ENCODE measurements around the gene WDR73.
"Not testable (repeated sequence)": the region's sequence is repeated elsewhere in the genome, so short reads cannot be mapped to it uniquely, and the experiment has no call there.

WDR73 gene

DNA sequence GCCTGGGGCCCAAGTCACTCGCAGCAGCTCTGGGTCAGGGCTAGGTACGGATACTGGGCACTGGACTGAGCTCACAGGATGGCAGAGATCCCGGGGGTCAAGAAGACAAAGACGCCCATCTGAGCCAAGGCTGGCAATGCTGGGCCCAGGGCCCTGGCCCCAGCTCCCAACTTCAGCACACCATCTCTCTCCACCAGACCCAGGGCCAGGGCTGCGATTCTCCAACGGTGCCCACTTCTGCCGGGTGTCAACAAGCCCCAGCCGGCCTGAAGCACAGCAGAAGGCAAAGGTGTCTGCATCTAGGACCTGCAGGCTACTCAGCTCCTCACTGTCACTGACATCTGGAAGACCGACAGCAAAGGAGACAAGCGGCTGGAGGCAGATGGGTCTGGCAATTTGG, 8.6 kb downstream of the WDR73 start:
- in situ Hi-C loops (cut with HindIII; ENCODE audit: low pct_ligation_motif_present, low sequenced_read_pairs), result no loop called here
- TF ChIP-seq, protein P1, sequence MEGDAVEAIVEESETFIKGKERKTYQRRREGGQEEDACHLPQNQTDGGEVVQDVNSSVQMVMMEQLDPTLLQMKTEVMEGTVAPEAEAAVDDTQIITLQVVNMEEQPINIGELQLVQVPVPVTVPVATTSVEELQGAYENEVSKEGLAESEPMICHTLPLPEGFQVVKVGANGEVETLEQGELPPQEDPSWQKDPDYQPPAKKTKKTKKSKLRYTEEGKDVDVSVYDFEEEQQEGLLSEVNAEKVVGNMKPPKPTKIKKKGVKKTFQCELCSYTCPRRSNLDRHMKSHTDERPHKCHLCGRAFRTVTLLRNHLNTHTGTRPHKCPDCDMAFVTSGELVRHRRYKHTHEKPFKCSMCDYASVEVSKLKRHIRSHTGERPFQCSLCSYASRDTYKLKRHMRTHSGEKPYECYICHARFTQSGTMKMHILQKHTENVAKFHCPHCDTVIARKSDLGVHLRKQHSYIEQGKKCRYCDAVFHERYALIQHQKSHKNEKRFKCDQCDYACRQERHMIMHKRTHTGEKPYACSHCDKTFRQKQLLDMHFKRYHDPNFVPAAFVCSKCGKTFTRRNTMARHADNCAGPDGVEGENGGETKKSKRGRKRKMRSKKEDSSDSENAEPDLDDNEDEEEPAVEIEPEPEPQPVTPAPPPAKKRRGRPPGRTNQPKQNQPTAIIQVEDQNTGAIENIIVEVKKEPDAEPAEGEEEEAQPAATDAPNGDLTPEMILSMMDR (IDR thresholded peaks at IDR 0.05; ENCODE audit: low read depth, low read length, missing control alignments), result no peak
- Histone ChIP-seq H3K4me3 (ENCODE audit: low read depth, low read length) (no peak overlapping the region), H3K36me3 (replicated peaks) (peaks cover 68% of the 10 kb centered on the region), H3K27ac (no peak overlapping the region), H3K27me3 (replicated peaks) (no peaks in the 10 kb centered on the region)
- DNase-seq, result no peak

DNA sequence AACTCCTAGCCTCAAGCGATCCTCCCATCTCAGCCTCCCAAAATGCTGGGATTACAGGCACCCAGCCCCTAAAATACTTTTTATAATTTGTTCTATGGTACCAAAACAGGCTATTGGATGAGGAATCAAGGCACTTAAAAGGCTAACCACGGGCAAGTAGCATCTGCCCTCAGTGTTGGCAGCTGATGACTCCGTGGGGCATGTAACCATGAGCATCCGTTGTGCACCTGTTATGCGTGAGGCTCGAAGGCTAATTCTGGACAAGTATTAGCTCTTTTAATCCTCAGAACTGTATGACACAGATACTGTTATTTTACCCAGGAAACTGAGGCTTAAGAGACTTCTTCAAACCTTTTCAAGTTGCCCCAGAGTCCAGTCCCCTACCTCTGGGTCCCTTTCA, 10.2 kb downstream of the WDR73 start:
- no peak overlapping the region for H3K4me3 ChIP-seq (ENCODE audit: low read depth, low read length)
- H3K27me3 ChIP-seq (replicated peaks), result no peaks in the 10 kb centered on the region
- TF ChIP-seq, protein P1 (IDR thresholded peaks at IDR 0.05; ENCODE audit: low read depth, low read length, missing control alignments), result no peak
- H3K27ac ChIP-seq, result no peak overlapping the region
- DNase-seq, result no peak
- peaks cover 73% of the 10 kb centered on the region for H3K36me3 ChIP-seq (replicated peaks)
- in situ Hi-C loops (cut with HindIII; ENCODE audit: low pct_ligation_motif_present, low sequenced_read_pairs), result no loop called here

DNA sequence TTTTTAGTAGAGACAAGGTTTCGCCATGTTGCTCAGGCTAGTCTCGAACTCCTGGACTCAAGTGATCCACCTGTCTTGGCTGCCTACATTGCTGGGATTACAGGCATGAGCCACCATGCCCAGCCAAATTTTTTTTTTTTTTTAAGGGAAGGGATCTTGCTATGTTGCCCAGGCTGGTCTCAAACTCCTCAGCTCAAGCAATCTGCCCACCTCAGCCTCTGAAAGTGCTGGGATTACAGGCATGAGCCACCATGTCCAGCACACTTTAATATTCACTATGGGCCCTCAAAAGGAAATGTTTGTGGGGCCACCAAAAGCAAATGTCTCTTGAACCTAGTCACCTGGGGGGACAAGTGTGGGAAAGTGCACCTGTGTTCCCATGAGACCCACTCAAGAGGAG, 11.4 kb downstream of the WDR73 start:
- H3K27me3 ChIP-seq (replicated peaks); H3K27ac ChIP-seq; DNase-seq; H3K4me3 ChIP-seq (ENCODE audit: low read depth, low read length); in situ Hi-C loops (cut with HindIII; ENCODE audit: low pct_ligation_motif_present, low sequenced_read_pairs): not testable (repeated sequence)
- H3K36me3 ChIP-seq (replicated peaks), result peaks cover 69% of the 10 kb centered on the region

DNA sequence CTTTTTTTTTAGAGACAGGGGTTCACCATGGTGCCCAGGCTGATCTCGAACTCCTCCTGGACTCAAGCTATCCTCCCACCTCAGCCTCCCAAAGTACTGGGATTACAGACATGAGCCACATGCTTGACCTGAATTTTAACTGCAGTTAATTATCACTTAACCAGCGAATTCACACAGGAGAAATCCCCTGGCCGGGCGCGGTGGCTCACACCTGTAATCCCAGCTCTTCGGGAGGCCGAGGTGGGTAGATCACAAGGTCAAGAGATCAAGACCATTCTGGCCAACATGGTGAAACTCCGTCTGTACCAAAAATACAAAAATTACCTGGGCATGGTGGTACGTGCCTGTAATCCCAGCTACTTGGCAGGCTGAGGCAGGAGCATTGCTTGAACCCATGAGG, 12.2 kb downstream of the WDR73 start:
- H3K27me3 ChIP-seq (replicated peaks); H3K27ac ChIP-seq; H3K4me3 ChIP-seq (ENCODE audit: low read depth, low read length); DNase-seq; in situ Hi-C loops (cut with HindIII; ENCODE audit: low pct_ligation_motif_present, low sequenced_read_pairs): not testable (repeated sequence)
- H3K36me3 ChIP-seq (replicated peaks), result peaks cover 64% of the 10 kb centered on the region

DNA sequence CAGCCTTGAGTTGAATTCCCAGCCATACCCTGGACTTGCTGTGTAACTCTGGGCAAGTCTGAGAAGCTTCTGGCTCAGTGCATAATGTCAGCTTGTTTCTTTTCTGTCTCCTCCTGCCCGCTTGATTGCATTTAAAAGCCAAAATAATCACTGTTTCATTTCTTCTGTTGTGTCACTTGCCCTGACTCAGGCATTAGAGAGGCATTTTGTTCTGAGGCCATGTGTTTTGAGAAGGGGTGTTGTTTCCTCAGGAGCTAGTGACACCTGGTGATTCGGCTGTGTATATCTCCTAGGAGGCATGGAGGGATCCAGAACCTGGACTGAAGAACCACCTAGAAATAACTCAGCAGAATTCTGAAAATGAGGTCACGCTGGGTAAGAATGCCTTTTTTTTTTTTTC, 16.0 kb downstream of the WDR73 start:
- TF ChIP-seq, protein P1 (IDR thresholded peaks at IDR 0.05; ENCODE audit: low read depth, low read length, missing control alignments), result peak; percentile 28
- H3K27ac ChIP-seq, result no peak overlapping the region
- peaks cover 36% of the 10 kb centered on the region for H3K36me3 ChIP-seq (replicated peaks)
- in situ Hi-C loops (cut with HindIII; ENCODE audit: low pct_ligation_motif_present, low sequenced_read_pairs), result no loop called here
- H3K27me3 ChIP-seq (replicated peaks), result no peaks in the 10 kb centered on the region
- no peak for DNase-seq
- no peak overlapping the region for H3K4me3 ChIP-seq (ENCODE audit: low read depth, low read length)

DNA sequence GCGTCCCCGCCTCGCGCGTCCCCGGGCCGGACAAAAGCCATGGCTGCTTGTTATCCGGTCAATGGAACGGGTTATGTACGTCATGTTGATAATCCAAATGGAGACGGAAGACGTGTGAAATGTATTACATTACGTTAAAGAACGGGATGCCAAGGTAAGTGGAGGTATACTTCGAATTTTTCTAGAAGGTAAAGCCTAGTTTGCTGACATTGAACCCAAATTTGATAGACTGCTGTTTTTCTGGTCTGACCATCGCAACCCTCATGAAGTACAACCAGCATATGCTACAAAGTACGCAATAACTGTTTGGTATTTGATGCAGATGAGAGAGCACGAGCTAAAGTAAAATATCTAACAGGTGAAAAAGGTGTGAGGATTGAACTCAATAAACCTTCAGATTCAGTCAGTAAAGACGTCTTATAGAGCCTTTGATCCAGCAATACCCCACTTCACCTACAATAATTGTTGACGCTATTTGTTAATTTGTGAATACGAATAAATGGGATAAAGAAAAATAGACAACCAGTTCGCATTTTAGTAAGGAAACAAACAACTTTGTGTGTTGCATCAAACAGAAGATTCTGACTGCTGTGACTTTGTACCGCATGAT, 19.8 kb downstream of the WDR73 start:
- peaks cover 6% of the 10 kb centered on the region for H3K36me3 ChIP-seq (replicated peaks)
- in situ Hi-C loops (cut with HindIII; ENCODE audit: low pct_ligation_motif_present, low sequenced_read_pairs), result no loop called here
- no peak for DNase-seq
- H3K27me3 ChIP-seq (replicated peaks), result no peaks in the 10 kb centered on the region
- H3K4me3 ChIP-seq (ENCODE audit: low read depth, low read length), result peak overlapping the region; percentile 65
- no peak overlapping the region for H3K27ac ChIP-seq
- TF ChIP-seq, protein P1 (IDR thresholded peaks at IDR 0.05; ENCODE audit: low read depth, low read length, missing control alignments), result no peak
